IMR-90 (cell line): Measurements from ENCODE around the gene EPB41L3. TPM values are rescaled to one million over a fixed set of nuclear protein-coding genes. Genes with fewer than 3 reads are reported as not detected.
A peak's percentile ranks its signal among the peaks of the same experiment; 100 is the strongest.

Experiments used
- ATAC-seq: fragments of 200-7000 bp; cut with Tn5 transposase; 2 replicates; pipeline ENCODE4 v1.9.1; 2020; ENCODE audit warnings: low read depth, mild to moderate bottlenecking, moderate library complexity
- BruUV-seq: library from RNA; stranded (reverse); fragments of 400-500 nt; replicated peaks from 2 replicates; lab custom pipeline; 2021; lab: Mats Ljungman, UMichigan
- CTCF ChIA-PET: fragments of 300-600 bp; formaldehyde crosslinking; extraction: SDS; loops from one replicate; lab custom pipeline; 2021; ENCODE audit warnings: antibody characterized with exemption; lab: Yijun Ruan, JAX
- POLR2A ChIA-PET: fragments of 300-600 bp; sonication (Branson Sonifier 250); formaldehyde crosslinking; loops from one replicate; lab custom pipeline; 2022; ENCODE audit warnings: antibody characterized with exemption; ENCODE audit not compliant: unreplicated experiment; lab: Charles Lee
- DNase-seq: peaks from one replicate; pipeline ENCODE4 v3.0.0; 2013
- H2AFZ ChIP-seq: replicated peaks from 2 replicates; pipeline ENCODE3; 2013; ENCODE audit warnings: low read length, mild to moderate bottlenecking; ENCODE audit not compliant: poor library complexity
- H2AK5ac ChIP-seq: 2 replicates; pipeline ENCODE4 v1.6.1; 2013; ENCODE audit warnings: low read depth, low read length, inconsistent platforms
- H2AK9ac ChIP-seq: replicated peaks from 2 replicates; pipeline ENCODE3; 2013; ENCODE audit warnings: mild to moderate bottlenecking, low read depth, low read length, moderate library complexity; ENCODE audit not compliant: poor library complexity
- H2BK120ac ChIP-seq: 2 replicates; pipeline ENCODE4 v1.6.1; 2013; ENCODE audit warnings: low read depth, low read length, inconsistent platforms
- H2BK15ac ChIP-seq: 3 replicates; pipeline ENCODE4 v1.6.1; 2013; ENCODE audit warnings: low read depth, low read length, inconsistent platforms
- H2BK20ac ChIP-seq: 2 replicates; pipeline ENCODE4 v1.6.1; 2013; ENCODE audit warnings: low read depth, mild to moderate bottlenecking, inconsistent platforms, low read length, moderate library complexity
- H2BK5ac ChIP-seq: 2 replicates; pipeline ENCODE4 v1.6.1; 2013; ENCODE audit warnings: mild to moderate bottlenecking, low read depth, low read length, inconsistent platforms; ENCODE audit not compliant: poor library complexity, severe bottlenecking
- H3K14ac ChIP-seq: replicated peaks from 2 replicates; pipeline ENCODE4 v1.6.1; 2013; ENCODE audit warnings: low read depth, low read length, inconsistent platforms
- H3K18ac ChIP-seq: 2 replicates; pipeline ENCODE4 v1.6.1; 2013; ENCODE audit warnings: low read depth, low read length, control low read depth
- H3K23ac ChIP-seq: 2 replicates; pipeline ENCODE4 v1.6.1; 2013; ENCODE audit warnings: low read depth, low read length, inconsistent platforms
- H3K27ac ChIP-seq: 2 replicates; pipeline ENCODE4 v1.5.1; 2013; ENCODE audit warnings: mild to moderate bottlenecking, control low read depth, low read length; ENCODE audit not compliant: insufficient read depth
- H3K27me3 ChIP-seq: 2 replicates; pipeline ENCODE4 v1.6.1; 2013; ENCODE audit warnings: low read length; ENCODE audit not compliant: control insufficient read depth, insufficient read depth
- H3K36me3 ChIP-seq: 2 replicates; pipeline ENCODE4 v1.6.1; 2013; ENCODE audit warnings: low read length, mixed read lengths; ENCODE audit not compliant: control insufficient read depth, insufficient read depth
- H3K4ac ChIP-seq: 2 replicates; pipeline ENCODE4 v1.6.1; 2013; ENCODE audit warnings: low read depth, low read length, inconsistent platforms
- H3K4me1 ChIP-seq: 2 replicates; pipeline ENCODE4 v1.6.1; 2013; ENCODE audit warnings: low read length, mixed read lengths; ENCODE audit not compliant: control insufficient read depth, insufficient read depth
- H3K4me2 ChIP-seq: 2 replicates; pipeline ENCODE4 v1.6.1; 2013; ENCODE audit warnings: low read depth, mild to moderate bottlenecking, control low read depth, low read length, moderate library complexity
- H3K4me3 ChIP-seq: 2 replicates; pipeline ENCODE4 v1.5.1; 2013; ENCODE audit warnings: low read depth, mild to moderate bottlenecking, control low read depth, low read length, moderate library complexity; ENCODE audit not compliant: insufficient read depth
- H3K56ac ChIP-seq: 2 replicates; pipeline ENCODE4 v1.6.1; 2013; ENCODE audit warnings: low read length, inconsistent platforms; ENCODE audit not compliant: insufficient read depth; ENCODE audit errors: extremely low read depth
- H3K79me1 ChIP-seq, 2 experiments: 2 replicates each; pipeline ENCODE4 v1.6.1; 2013; ENCODE audit warnings: low read length in 2 of 2, inconsistent platforms in 1 of 2, low read depth in 1 of 2
- H3K9ac ChIP-seq: 2 replicates; pipeline ENCODE4 v1.6.1; 2013; ENCODE audit warnings: low read depth, low read length, control low read depth
- H3K9me1 ChIP-seq: 2 replicates; pipeline ENCODE4 v1.6.1; 2013; ENCODE audit warnings: low read length, inconsistent platforms; ENCODE audit not compliant: insufficient read depth
- H3K9me3 ChIP-seq: 2 replicates; pipeline ENCODE4 v1.6.1; 2013; ENCODE audit warnings: low read length; ENCODE audit not compliant: control insufficient read depth, insufficient read depth
- H4K20me1 ChIP-seq: 2 replicates; pipeline ENCODE4 v1.6.1; 2013; ENCODE audit warnings: low read length, inconsistent platforms; ENCODE audit not compliant: insufficient read depth
- H4K5ac ChIP-seq: 2 replicates; pipeline ENCODE4 v1.6.1; 2013; ENCODE audit warnings: mild to moderate bottlenecking, low read depth, low read length, control low read depth
- H4K8ac ChIP-seq, 2 experiments: 2 replicates each; pipeline ENCODE4 v1.6.1; 2013; ENCODE audit warnings: low read depth in 2 of 2, low read length in 2 of 2, control low read depth in 1 of 2, inconsistent platforms in 1 of 2
- H4K91ac ChIP-seq: 2 replicates; pipeline ENCODE4 v1.6.1; 2013; ENCODE audit warnings: low read depth, low read length, inconsistent platforms; ENCODE audit not compliant: insufficient read depth
- CEBPB ChIP-seq: IDR thresholded peaks from 2 replicates; pipeline ENCODE4 v1.6.1; 2012; ENCODE audit warnings: low read depth, low read length, improper control_type of control experiment
- MXI1 ChIP-seq: IDR thresholded peaks from 2 replicates; pipeline ENCODE4 v1.6.1; 2012; ENCODE audit warnings: low read depth, mild to moderate bottlenecking, low read length, moderate library complexity, borderline replicate concordance
- dilution Hi-C: fragments of 300-500 bp; cut with HindIII; formaldehyde crosslinking; loops from one replicate; pipeline ENCODE4 v1.14.3; 2018; ENCODE audit warnings: low sequenced_read_pairs; ENCODE audit not compliant: unreplicated experiment
- in situ Hi-C: fragments of 300-500 bp; cut with MboI; formaldehyde crosslinking; loops from 3 replicates; pipeline ENCODE4 v1.14.3; 2019; ENCODE audit warnings: low sequenced_read_pairs, inconsistent platforms, mixed read lengths
- intact Hi-C: fragments of 100-400 bp; cut with micrococcal nuclease; formaldehyde crosslinking; loops from 2 replicates; pipeline ENCODE4 v1.10.0; 2022
- polyA plus RNA-seq, 3 experiments: library from polyadenylated mRNA; depleted of rRNA; stranded (reverse); fragments of >200 nt; gene quantifications; 2 replicates each; pipeline ENCODE4 v1.2.3, GENCODE V29; 2012; ENCODE audit warnings: low replicate concordance in 1 of 3
- total RNA-seq: library from RNA; depleted of rRNA; stranded (reverse); fragments of >200 nt; gene quantifications from 2 replicates; pipeline ENCODE4 v1.2.3, GENCODE V29; 2012

The EPB41L3 gene
- total and polyA plus RNA-seq, 2 of the 4 experiments (the other 2 are of a cell fraction), result 36.6 to 70.3 TPM

DNA sequence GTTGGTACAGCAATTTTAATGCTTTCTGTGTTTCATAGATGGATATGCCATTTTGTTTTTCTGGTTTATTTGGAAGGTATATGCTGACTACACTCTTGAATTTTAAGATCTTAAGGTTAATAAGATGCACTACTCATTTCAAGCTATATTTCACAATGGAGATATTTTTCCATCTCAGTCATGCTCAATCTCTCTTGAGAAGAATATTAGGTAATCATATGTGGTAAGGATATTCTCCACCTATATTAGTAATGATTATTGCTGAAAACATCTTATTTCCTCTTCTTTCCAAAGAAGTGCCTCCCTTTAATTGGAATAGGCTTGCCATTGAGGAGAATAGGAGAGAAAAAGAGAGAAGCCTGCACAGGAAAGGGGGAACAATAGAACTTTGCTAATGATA lies 40.1 kb downstream of the EPB41L3 start:
- peaks cover 15% of the 10 kb centered on the region; the same call in 1 of the 2 replicates for H4K20me1 ChIP-seq
- H2BK120ac ChIP-seq, result no peak overlapping the region
- no peaks in the 10 kb centered on the region for H3K4me1 ChIP-seq
- no peak overlapping the region for H4K8ac ChIP-seq
- H4K5ac ChIP-seq, result no peak overlapping the region
- no peak overlapping the region for H3K9ac ChIP-seq
- no peaks in the 10 kb centered on the region for H3K27me3 ChIP-seq
- 0 out of 2 replicates have a peak, but pooled peaks cover 2% of the 10 kb centered on the region for H3K9me1 ChIP-seq
- H3K4me3 ChIP-seq, result no peak overlapping the region
- no peak overlapping the region for H2AK9ac ChIP-seq
- H2BK15ac ChIP-seq, result no peak overlapping the region
- H3K27ac ChIP-seq, result no peak overlapping the region
- H3K4ac ChIP-seq, result no peak overlapping the region
- ChIA-PET CTCF (no interaction called here), POLR2A (no interaction called here)
- in situ Hi-C loops, result no loop called here
- no peak overlapping the region for H2BK5ac ChIP-seq
- TF ChIP-seq MXI1 (no peak), CEBPB (peak; percentile 56)
- intact Hi-C loops, result no loop called here
- no peaks in the 10 kb centered on the region for H3K9me3 ChIP-seq
- DNase-seq (peak; percentile 48), ATAC-seq (no peak)
- no peak overlapping the region for H3K56ac ChIP-seq
- H4K91ac ChIP-seq, result no peak overlapping the region
- no peak overlapping the region for H3K14ac ChIP-seq
- no peak overlapping the region for H3K18ac ChIP-seq
- BruUV-seq, result no TSS peak
- H2AFZ ChIP-seq, result no peak overlapping the region
- no peak overlapping the region for H2AK5ac ChIP-seq
- no peak overlapping the region for H2BK20ac ChIP-seq
- dilution Hi-C loops, result no loop called here
- no peak overlapping the region for H3K4me2 ChIP-seq
- H3K36me3 ChIP-seq, result no peaks in the 10 kb centered on the region
- no peak overlapping the region for H3K23ac ChIP-seq
- H3K79me1 ChIP-seq, result peaks cover 0 to 26% of the 10 kb centered on the region in 2 experiments
